ENCODE results near the gene CEP170.
"Not testable (repeated sequence)": the region's sequence is repeated elsewhere in the genome, so short reads cannot be mapped to it uniquely, and the experiment has no call there.

The CEP170 gene

GRCh38 chr1:243205026-243205501 lies 50.0 kb downstream of the CEP170 start:
- H3K4me3 ChIP-seq; in situ Hi-C loops (cut with MboI; ENCODE audit: low sequenced_read_pairs); H3K9me3 ChIP-seq; H3K36me3 ChIP-seq (replicated peaks); H3K27me3 ChIP-seq (ENCODE audit: low read depth); H3K4me1 ChIP-seq; DNase-seq (ENCODE audit: low spot score in 2 of 2): not testable (repeated sequence)

GRCh38 chr1:243204336-243204735 lies 50.7 kb downstream of the CEP170 start:
- H3K27me3 ChIP-seq (ENCODE audit: low read depth); H3K4me1 ChIP-seq; DNase-seq (ENCODE audit: low spot score in 2 of 2); H3K4me3 ChIP-seq; in situ Hi-C loops (cut with MboI; ENCODE audit: low sequenced_read_pairs); H3K36me3 ChIP-seq (replicated peaks); H3K9me3 ChIP-seq: not testable (repeated sequence)

- in situ Hi-C loops (cut with MboI; ENCODE audit: low sequenced_read_pairs); H3K4me3 ChIP-seq; H3K9me3 ChIP-seq; H3K36me3 ChIP-seq (replicated peaks); H3K27me3 ChIP-seq (ENCODE audit: low read depth); H3K4me1 ChIP-seq; DNase-seq (ENCODE audit: low spot score in 2 of 2): not testable (repeated sequence)
Observed at GRCh38 chr1:243203196-243203595, 51.9 kb downstream of the CEP170 start.

GRCh38 chr1:243201316-243201715 lies 53.8 kb downstream of the CEP170 start:
- H3K4me1 ChIP-seq; H3K27me3 ChIP-seq (ENCODE audit: low read depth); DNase-seq (ENCODE audit: low spot score in 2 of 2); H3K36me3 ChIP-seq (replicated peaks); in situ Hi-C loops (cut with MboI; ENCODE audit: low sequenced_read_pairs); H3K4me3 ChIP-seq; H3K9me3 ChIP-seq: not testable (repeated sequence)

- in situ Hi-C loops (cut with MboI; ENCODE audit: low sequenced_read_pairs); H3K36me3 ChIP-seq (replicated peaks); H3K4me1 ChIP-seq; DNase-seq (ENCODE audit: low spot score in 2 of 2); H3K4me3 ChIP-seq; H3K27me3 ChIP-seq (ENCODE audit: low read depth); H3K9me3 ChIP-seq: not testable (repeated sequence)
Observed at GRCh38 chr1:243197524-243197923, 57.6 kb downstream of the CEP170 start.

GRCh38 chr1:243193330-243193729 lies 61.8 kb downstream of the CEP170 start:
- H3K27me3 ChIP-seq (ENCODE audit: low read depth); DNase-seq (ENCODE audit: low spot score in 2 of 2); H3K36me3 ChIP-seq (replicated peaks); H3K9me3 ChIP-seq; H3K4me3 ChIP-seq; in situ Hi-C loops (cut with MboI; ENCODE audit: low sequenced_read_pairs); H3K4me1 ChIP-seq: not testable (repeated sequence)

- H3K27me3 ChIP-seq (ENCODE audit: low read depth); H3K36me3 ChIP-seq (replicated peaks); H3K9me3 ChIP-seq; H3K4me3 ChIP-seq; H3K4me1 ChIP-seq; in situ Hi-C loops (cut with MboI; ENCODE audit: low sequenced_read_pairs); DNase-seq (ENCODE audit: low spot score in 2 of 2): not testable (repeated sequence)
Observed at GRCh38 chr1:243186201-243186995, 68.7 kb downstream of the CEP170 start.

- H3K4me1 ChIP-seq; H3K4me3 ChIP-seq; H3K9me3 ChIP-seq; H3K36me3 ChIP-seq (replicated peaks); H3K27me3 ChIP-seq (ENCODE audit: low read depth); in situ Hi-C loops (cut with MboI; ENCODE audit: low sequenced_read_pairs); DNase-seq (ENCODE audit: low spot score in 2 of 2): not testable (repeated sequence)
Observed at GRCh38 chr1:243184787-243185186, 70.3 kb downstream of the CEP170 start.

- H3K4me3 ChIP-seq; H3K36me3 ChIP-seq (replicated peaks); H3K9me3 ChIP-seq; H3K27me3 ChIP-seq (ENCODE audit: low read depth); DNase-seq (ENCODE audit: low spot score in 2 of 2); in situ Hi-C loops (cut with MboI; ENCODE audit: low sequenced_read_pairs); H3K4me1 ChIP-seq: not testable (repeated sequence)
Observed at GRCh38 chr1:243183661-243184060, 71.4 kb downstream of the CEP170 start.

GRCh38 chr1:243183176-243183575 lies 71.9 kb downstream of the CEP170 start:
- H3K27me3 ChIP-seq (ENCODE audit: low read depth); DNase-seq (ENCODE audit: low spot score in 2 of 2); H3K36me3 ChIP-seq (replicated peaks); H3K4me1 ChIP-seq; H3K4me3 ChIP-seq; in situ Hi-C loops (cut with MboI; ENCODE audit: low sequenced_read_pairs); H3K9me3 ChIP-seq: not testable (repeated sequence)

- in situ Hi-C loops (cut with MboI; ENCODE audit: low sequenced_read_pairs), result no loop called here
- DNase-seq (ENCODE audit: low spot score in 2 of 2), result no peak
- Histone ChIP-seq H3K9me3 (no peaks in the 10 kb centered on the region), H3K4me1 (no peaks in the 10 kb centered on the region), H3K4me3 (no peak overlapping the region), H3K36me3 (replicated peaks) (no peaks in the 10 kb centered on the region), H3K27me3 (ENCODE audit: low read depth) (no peaks in the 10 kb centered on the region)
Observed at GRCh38 chr1:243179720-243180119, 75.4 kb downstream of the CEP170 start.

- H3K4me1 ChIP-seq; H3K9me3 ChIP-seq; H3K36me3 ChIP-seq (replicated peaks); in situ Hi-C loops (cut with MboI; ENCODE audit: low sequenced_read_pairs); DNase-seq (ENCODE audit: low spot score in 2 of 2); H3K27me3 ChIP-seq (ENCODE audit: low read depth); H3K4me3 ChIP-seq: not testable (repeated sequence)
Observed at GRCh38 chr1:243177792-243178191, 77.3 kb downstream of the CEP170 start.

- in situ Hi-C loops (cut with MboI; ENCODE audit: low sequenced_read_pairs); H3K4me1 ChIP-seq; H3K4me3 ChIP-seq; H3K27me3 ChIP-seq (ENCODE audit: low read depth); H3K9me3 ChIP-seq; H3K36me3 ChIP-seq (replicated peaks): not testable (repeated sequence)
- peak in 1 of 2 experiments; percentile 87 for DNase-seq (ENCODE audit: low spot score in 2 of 2)
Observed at GRCh38 chr1:243173758-243174369, 81.2 kb downstream of the CEP170 start.

- H3K27me3 ChIP-seq (ENCODE audit: low read depth); in situ Hi-C loops (cut with MboI; ENCODE audit: low sequenced_read_pairs); H3K4me1 ChIP-seq; DNase-seq (ENCODE audit: low spot score in 2 of 2); H3K36me3 ChIP-seq (replicated peaks); H3K9me3 ChIP-seq; H3K4me3 ChIP-seq: not testable (repeated sequence)
Observed at GRCh38 chr1:243164911-243165310, 90.2 kb downstream of the CEP170 start.
